ENCODE measurements around the gene NCAM1.

NCAM1 gene

GRCh38 chr11:113249491-113249763 lies 288.2 kb downstream of the NCAM1 start (continued):
- TF ChIP-seq TSHZ1 (tag by site-specific recombination; IDR thresholded peaks at IDR 0.05; ENCODE audit: borderline replicate concordance): no peak
- TF ChIP-seq ZNF302 (tag by site-specific recombination; IDR thresholded peaks at IDR 0.05; ENCODE audit: low read depth): no peak
- no peak for TF ChIP-seq ZNF132 (tag by site-specific recombination; IDR thresholded peaks at IDR 0.05; ENCODE audit: borderline replicate concordance)
- TF ChIP-seq SCRT2 (tag by site-specific recombination; IDR thresholded peaks at IDR 0.05): no peak

- no peak overlapping the region for H3K4me3 ChIP-seq (ENCODE audit: low read depth, low read length)
- no peak overlapping the region for H3K27ac ChIP-seq (ENCODE audit: extremely low read depth, low read depth, low read length)
- H3K36me3 ChIP-seq (ENCODE audit: control insufficient read depth in 2 of 2, insufficient read depth in 1 of 2, low read length in 2 of 2): peaks cover 0 to 5% of the 10 kb centered on the region in 2 experiments; a peak in 1 of 3 replicates
- no peaks in the 10 kb centered on the region for H3K4me1 ChIP-seq (ENCODE audit: control insufficient read depth, insufficient read depth, low read length)
- no peak for TF ChIP-seq IKZF3 (tag by site-specific recombination; IDR thresholded peaks at IDR 0.05)
- TF ChIP-seq ZFP41 (tag by site-specific recombination; IDR thresholded peaks at IDR 0.05; ENCODE audit: borderline replicate concordance): no peak
- ChIA-PET POLR2A (no interaction called here), CTCF (interaction anchor here (0.8 kb wide), 1 partner anchor 78 kb away, joined by 3 read pairs; no protein-coding TSS in a partner anchor)
- H3K9me3 ChIP-seq (ENCODE audit: control insufficient read depth, insufficient read depth, low read depth, low read length): no peaks in the 10 kb centered on the region
Observed at GRCh38 chr11:113249786-113250185, 288.6 kb downstream of the NCAM1 start.

DNA sequence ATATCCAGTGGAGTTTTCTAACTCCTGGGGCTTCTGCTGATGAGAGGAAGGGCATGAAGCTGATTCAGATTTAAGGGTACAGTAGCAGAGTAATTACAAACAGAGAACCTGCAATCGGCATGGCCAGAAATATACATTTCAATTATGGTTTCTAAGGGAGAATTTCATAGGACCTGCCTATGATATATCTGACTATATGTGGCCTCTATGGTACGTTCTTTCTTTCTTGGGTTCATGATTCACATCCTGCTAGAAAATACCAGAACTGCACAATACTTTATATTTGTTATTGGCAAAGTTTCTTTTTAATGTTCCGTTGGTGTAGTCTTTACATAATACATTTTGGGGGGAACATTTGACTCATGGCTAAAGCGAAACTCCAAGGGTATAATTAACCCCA lies 290.1 kb downstream of the NCAM1 start:
- CTCF ChIA-PET: no interaction called here
- H3K4me1 ChIP-seq (ENCODE audit: control insufficient read depth, insufficient read depth, low read length): no peaks in the 10 kb centered on the region
- TF ChIP-seq ZNF335 (tag by site-specific recombination; conservative IDR thresholded peaks at IDR 0.05): no peak
- TF ChIP-seq, protein P1, sequence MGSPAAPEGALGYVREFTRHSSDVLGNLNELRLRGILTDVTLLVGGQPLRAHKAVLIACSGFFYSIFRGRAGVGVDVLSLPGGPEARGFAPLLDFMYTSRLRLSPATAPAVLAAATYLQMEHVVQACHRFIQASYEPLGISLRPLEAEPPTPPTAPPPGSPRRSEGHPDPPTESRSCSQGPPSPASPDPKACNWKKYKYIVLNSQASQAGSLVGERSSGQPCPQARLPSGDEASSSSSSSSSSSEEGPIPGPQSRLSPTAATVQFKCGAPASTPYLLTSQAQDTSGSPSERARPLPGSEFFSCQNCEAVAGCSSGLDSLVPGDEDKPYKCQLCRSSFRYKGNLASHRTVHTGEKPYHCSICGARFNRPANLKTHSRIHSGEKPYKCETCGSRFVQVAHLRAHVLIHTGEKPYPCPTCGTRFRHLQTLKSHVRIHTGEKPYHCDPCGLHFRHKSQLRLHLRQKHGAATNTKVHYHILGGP (tag by site-specific recombination; IDR thresholded peaks at IDR 0.05): no peak
- TF ChIP-seq SCRT2 (tag by site-specific recombination; IDR thresholded peaks at IDR 0.05): no peak
- no peak for TF ChIP-seq ZNF664 (tag by site-specific recombination; IDR thresholded peaks at IDR 0.05)
- no peak for TF ChIP-seq ZNF175 (tag by site-specific recombination; IDR thresholded peaks at IDR 0.05)
- TF ChIP-seq ZNF423 (tag by site-specific recombination; IDR thresholded peaks at IDR 0.05): no peak
- TF ChIP-seq, protein P2, sequence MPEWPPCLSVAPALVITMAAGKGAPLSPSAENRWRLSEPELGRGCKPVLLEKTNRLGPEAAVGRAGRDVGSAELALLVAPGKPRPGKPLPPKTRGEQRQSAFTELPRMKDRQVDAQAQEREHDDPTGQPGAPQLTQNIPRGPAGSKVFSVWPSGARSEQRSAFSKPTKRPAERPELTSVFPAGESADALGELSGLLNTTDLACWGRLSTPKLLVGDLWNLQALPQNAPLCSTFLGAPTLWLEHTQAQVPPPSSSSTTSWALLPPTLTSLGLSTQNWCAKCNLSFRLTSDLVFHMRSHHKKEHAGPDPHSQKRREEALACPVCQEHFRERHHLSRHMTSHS (tag by site-specific recombination; IDR thresholded peaks at IDR 0.05): no peak
- no peak for TF ChIP-seq ZNF548 (tag by site-specific recombination; IDR thresholded peaks at IDR 0.05)
- TF ChIP-seq REPIN1 (tag by site-specific recombination; IDR thresholded peaks at IDR 0.05; ENCODE audit: low read depth): no peak
- TF ChIP-seq ZNF792 (tag by site-specific recombination; IDR thresholded peaks at IDR 0.05): no peak
- TF ChIP-seq, protein P3, sequence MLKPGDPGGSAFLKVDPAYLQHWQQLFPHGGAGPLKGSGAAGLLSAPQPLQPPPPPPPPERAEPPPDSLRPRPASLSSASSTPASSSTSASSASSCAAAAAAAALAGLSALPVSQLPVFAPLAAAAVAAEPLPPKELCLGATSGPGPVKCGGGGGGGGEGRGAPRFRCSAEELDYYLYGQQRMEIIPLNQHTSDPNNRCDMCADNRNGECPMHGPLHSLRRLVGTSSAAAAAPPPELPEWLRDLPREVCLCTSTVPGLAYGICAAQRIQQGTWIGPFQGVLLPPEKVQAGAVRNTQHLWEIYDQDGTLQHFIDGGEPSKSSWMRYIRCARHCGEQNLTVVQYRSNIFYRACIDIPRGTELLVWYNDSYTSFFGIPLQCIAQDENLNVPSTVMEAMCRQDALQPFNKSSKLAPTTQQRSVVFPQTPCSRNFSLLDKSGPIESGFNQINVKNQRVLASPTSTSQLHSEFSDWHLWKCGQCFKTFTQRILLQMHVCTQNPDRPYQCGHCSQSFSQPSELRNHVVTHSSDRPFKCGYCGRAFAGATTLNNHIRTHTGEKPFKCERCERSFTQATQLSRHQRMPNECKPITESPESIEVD (tag by site-specific recombination; IDR thresholded peaks at IDR 0.05): no peak
- no peak for TF ChIP-seq ZNF292 (tag by site-specific recombination; IDR thresholded peaks at IDR 0.05; ENCODE audit: borderline replicate concordance, low read depth)
- TF ChIP-seq ZNF302 (tag by site-specific recombination; IDR thresholded peaks at IDR 0.05; ENCODE audit: low read depth): no peak
- no peak for TF ChIP-seq ZNF580 (tag by site-specific recombination; IDR thresholded peaks at IDR 0.05)
- no peak for TF ChIP-seq ZNF747 (tag by site-specific recombination; IDR thresholded peaks at IDR 0.05)
- no peak for TF ChIP-seq ZNF623 (tag by site-specific recombination; IDR thresholded peaks at IDR 0.05)
- TF ChIP-seq ZBTB21 (tag by site-specific recombination; IDR thresholded peaks at IDR 0.05): no peak
- H3K9me3 ChIP-seq (ENCODE audit: control insufficient read depth, insufficient read depth, low read depth, low read length): no peaks in the 10 kb centered on the region
- H3K4me3 ChIP-seq (ENCODE audit: low read depth, low read length): no peak overlapping the region
- H3K27ac ChIP-seq (ENCODE audit: extremely low read depth, low read depth, low read length): no peak overlapping the region
- H3K36me3 ChIP-seq (ENCODE audit: control insufficient read depth in 2 of 2, insufficient read depth in 1 of 2, low read length in 2 of 2): peaks cover 0 to 5% of the 10 kb centered on the region in 2 experiments; a peak in 1 of 3 replicates
- POLR2A ChIA-PET: no interaction called here

Measured in HEK293 (cell line).